ENCODE data around the gene CMSS1.

CMSS1 gene

GRCh38 chr3:99789011-99789721 is 28.5 kb upstream of the CMSS1 start:
- ChIA-PET POLR2A (ENCODE audit: low non-redundant PET) (no interaction called here), CTCF (interaction anchor here (0.6 to 1.0 kb wide), 6 partner anchors 12 to 375 kb away, joined by 3 to 5 read pairs (median 4); no protein-coding TSS in a partner anchor)
- DNase-seq (ENCODE audit: low spot score) = peak; percentile 54

GRCh38 chr3:99794485-99794884 is 23.2 kb upstream of the CMSS1 start:
- ChIA-PET POLR2A (ENCODE audit: low non-redundant PET) (no interaction called here), CTCF (no interaction called here)
- TF ChIP-seq CTCF (conservative IDR thresholded peaks at IDR 0.05; ENCODE audit: low read depth) = no peak
- DNase-seq (ENCODE audit: low spot score) = no peak
- H3K27ac ChIP-seq = no peak overlapping the region

More at GRCh38 chr3:99789011-99789721, 28.5 kb upstream of the CMSS1 start:
- no peak overlapping the region for H3K27ac ChIP-seq
- TF ChIP-seq CTCF (conservative IDR thresholded peaks at IDR 0.05; ENCODE audit: low read depth) = peak; percentile 68

GRCh38 chr3:99795573-99795972 is 22.1 kb upstream of the CMSS1 start:
- H3K27ac ChIP-seq = no peak overlapping the region
- DNase-seq (ENCODE audit: low spot score) = no peak
- CTCF ChIA-PET = interaction anchor here (0.6 kb wide), 1 partner anchor 330 kb away, joined by 3 read pairs; no protein-coding TSS in a partner anchor
- TF ChIP-seq CTCF (conservative IDR thresholded peaks at IDR 0.05; ENCODE audit: low read depth) = no peak
- POLR2A ChIA-PET (ENCODE audit: low non-redundant PET) = no interaction called here

GRCh38 chr3:99799422-99799821 is 18.2 kb upstream of the CMSS1 start:
- no peak overlapping the region for H3K27ac ChIP-seq
- no peak for DNase-seq (ENCODE audit: low spot score)
- POLR2A ChIA-PET (ENCODE audit: low non-redundant PET) = no interaction called here
- TF ChIP-seq CTCF (conservative IDR thresholded peaks at IDR 0.05; ENCODE audit: low read depth) = no peak
- CTCF ChIA-PET = interaction anchor here (1.3 kb wide), 1 partner anchor 9 kb away, joined by 4 read pairs; no protein-coding TSS in a partner anchor

- POLR2A ChIA-PET (ENCODE audit: low non-redundant PET) = no interaction called here
- TF ChIP-seq CTCF (conservative IDR thresholded peaks at IDR 0.05; ENCODE audit: low read depth) = no peak
- DNase-seq (ENCODE audit: low spot score) = no peak
- H3K27ac ChIP-seq = no peak overlapping the region
- CTCF ChIA-PET = no interaction called here
Observed at GRCh38 chr3:99803297-99803696, 14.4 kb upstream of the CMSS1 start.

- POLR2A ChIA-PET (ENCODE audit: low non-redundant PET) = no interaction called here
- no peak overlapping the region for H3K27ac ChIP-seq
- no peak for DNase-seq (ENCODE audit: low spot score)
- CTCF ChIA-PET = no interaction called here
- no peak for TF ChIP-seq CTCF (conservative IDR thresholded peaks at IDR 0.05; ENCODE audit: low read depth)
Observed at GRCh38 chr3:99805160-99805559, 12.5 kb upstream of the CMSS1 start.

Measured in RWPE1 (cell line).